NOMO-1 treated with DMSO at 0.1 percent for 48 hours (cell line): ENCODE results near the gene CD248.
A peak's percentile ranks its signal among the peaks of the same experiment; 100 is the strongest.
"Not testable (repeated sequence)": the region's sequence is repeated elsewhere in the genome, so short reads cannot be mapped to it uniquely, and the experiment has no call there.

Source experiments
- DNase-seq: peaks from one replicate; lab custom pipeline; 2025; ENCODE audit not compliant: unreplicated experiment; lab: John Stamatoyannopoulos, UW

Gene CD248

GRCh38 chr11:66278363-66279091, 38.3 kb downstream of the CD248 start:
- no peak for DNase-seq

DNA sequence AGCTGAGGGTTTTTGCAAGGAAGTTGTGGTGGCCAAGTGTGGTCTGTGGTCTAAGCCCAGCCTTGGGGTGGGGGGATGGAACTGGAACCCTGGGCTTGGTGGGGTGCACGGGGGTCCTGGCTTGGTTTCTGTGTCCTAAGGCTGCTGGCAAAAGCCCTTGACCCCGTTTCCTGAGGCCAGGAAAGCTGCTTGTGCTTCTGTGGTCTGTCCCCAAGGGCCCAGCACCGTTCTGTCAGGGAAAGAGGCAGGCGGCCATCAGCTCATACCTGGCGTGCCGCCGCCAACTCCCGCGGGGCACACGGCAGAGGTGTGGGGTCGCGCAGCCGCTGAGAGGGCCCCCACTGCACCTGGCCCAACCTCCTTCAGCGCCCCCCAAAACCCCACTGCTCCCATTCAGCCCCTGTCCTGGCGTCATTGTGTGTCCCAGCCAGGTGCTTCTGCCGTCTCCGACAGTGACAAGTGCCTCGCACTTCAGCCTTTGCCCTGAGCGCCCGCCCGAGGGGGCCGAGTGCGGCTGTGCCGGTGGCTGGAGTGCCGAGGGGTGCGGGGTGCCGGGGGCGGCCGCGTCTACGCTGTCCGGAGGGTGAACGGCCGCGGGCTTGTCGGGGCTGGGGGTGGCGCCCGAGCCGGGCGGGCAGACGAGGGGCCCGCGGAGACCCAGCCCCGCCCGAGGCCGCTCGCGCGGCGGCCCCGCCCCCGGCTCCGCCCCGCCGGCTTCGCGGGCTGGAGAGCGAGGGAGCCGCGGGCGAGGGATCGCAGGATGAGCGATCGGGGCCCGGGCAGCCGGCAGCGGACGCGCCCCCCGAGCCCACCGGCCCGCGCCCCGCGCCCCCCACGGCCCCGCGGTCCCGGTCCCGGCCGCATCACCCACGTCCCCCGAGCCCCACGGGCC, 39.1 kb downstream of the CD248 start, which contains the start of gene CNIH2:
TSS of gene CNIH2 (plus strand) at position 705 of the 892 bp plus-strand sequence. CDS start 282 bp downstream, outside the sequence.
- DNase-seq = no peak

GRCh38 chr11:66277064-66277463, 39.8 kb downstream of the CD248 start:
- not testable (repeated sequence) for DNase-seq

GRCh38 chr11:66276619-66277018, 40.2 kb downstream of the CD248 start:
- not testable (repeated sequence) for DNase-seq

DNA sequence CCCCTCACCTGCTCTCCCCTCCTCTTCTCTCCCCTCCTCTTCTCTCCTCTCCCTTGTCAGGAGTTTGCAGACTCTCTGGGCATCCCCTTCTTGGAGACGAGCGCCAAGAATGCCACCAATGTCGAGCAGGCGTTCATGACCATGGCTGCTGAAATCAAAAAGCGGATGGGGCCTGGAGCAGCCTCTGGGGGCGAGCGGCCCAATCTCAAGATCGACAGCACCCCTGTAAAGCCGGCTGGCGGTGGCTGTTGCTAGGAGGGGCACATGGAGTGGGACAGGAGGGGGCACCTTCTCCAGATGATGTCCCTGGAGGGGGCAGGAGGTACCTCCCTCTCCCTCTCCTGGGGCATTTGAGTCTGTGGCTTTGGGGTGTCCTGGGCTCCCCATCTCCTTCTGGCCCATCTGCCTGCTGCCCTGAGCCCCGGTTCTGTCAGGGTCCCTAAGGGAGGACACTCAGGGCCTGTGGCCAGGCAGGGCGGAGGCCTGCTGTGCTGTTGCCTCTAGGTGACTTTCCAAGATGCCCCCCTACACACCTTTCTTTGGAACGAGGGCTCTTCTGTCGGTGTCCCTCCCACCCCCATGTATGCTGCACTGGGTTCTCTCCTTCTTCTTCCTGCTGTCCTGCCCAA, 40.7 kb downstream of the CD248 start:
- no peak for DNase-seq

GRCh38 chr11:66275396-66275795, 41.4 kb downstream of the CD248 start:
- no peak for DNase-seq

DNA sequence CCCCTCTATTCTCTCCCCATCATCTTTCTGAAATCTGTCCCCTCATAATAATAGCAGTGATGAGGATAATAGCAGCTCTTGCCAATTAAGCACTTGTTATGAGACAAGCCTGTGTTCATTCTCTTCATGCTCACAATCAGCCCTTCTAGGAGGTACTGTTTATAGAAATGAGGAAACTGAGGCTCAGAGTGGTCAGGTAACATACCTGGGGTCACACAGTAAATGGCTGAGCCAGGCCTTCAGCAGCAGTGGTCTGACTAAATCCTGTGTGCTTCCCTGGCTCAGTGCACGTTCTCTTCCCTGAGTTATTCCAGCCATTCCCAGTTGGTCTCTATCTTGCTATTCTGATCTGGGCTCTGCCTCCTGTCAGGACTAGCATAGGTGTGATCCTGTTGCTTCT, 42.6 kb downstream of the CD248 start:
- no peak for DNase-seq

DNA sequence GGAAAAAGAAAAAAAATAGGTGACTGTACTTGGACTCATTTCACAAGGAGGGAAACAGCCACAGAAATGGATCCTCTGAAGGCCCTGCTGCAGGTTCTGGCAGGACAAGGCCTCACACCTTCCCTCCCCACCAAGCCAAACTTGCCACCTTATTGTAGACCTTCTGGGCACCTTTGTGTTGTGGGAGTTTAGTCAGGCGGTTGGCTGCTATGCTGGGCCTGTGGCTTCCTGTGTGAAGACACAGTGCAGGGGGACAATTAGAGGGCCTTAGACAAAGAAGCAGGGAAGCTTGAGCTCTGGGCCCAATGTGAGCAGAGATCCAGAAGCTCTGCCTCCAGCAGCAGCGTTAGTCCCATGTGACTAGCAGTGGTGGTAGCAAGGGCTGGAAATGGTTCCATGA, 44.2 kb downstream of the CD248 start:
- no peak for DNase-seq

GRCh38 chr11:66271816-66272215, 45.0 kb downstream of the CD248 start:
- no peak for DNase-seq

DNA sequence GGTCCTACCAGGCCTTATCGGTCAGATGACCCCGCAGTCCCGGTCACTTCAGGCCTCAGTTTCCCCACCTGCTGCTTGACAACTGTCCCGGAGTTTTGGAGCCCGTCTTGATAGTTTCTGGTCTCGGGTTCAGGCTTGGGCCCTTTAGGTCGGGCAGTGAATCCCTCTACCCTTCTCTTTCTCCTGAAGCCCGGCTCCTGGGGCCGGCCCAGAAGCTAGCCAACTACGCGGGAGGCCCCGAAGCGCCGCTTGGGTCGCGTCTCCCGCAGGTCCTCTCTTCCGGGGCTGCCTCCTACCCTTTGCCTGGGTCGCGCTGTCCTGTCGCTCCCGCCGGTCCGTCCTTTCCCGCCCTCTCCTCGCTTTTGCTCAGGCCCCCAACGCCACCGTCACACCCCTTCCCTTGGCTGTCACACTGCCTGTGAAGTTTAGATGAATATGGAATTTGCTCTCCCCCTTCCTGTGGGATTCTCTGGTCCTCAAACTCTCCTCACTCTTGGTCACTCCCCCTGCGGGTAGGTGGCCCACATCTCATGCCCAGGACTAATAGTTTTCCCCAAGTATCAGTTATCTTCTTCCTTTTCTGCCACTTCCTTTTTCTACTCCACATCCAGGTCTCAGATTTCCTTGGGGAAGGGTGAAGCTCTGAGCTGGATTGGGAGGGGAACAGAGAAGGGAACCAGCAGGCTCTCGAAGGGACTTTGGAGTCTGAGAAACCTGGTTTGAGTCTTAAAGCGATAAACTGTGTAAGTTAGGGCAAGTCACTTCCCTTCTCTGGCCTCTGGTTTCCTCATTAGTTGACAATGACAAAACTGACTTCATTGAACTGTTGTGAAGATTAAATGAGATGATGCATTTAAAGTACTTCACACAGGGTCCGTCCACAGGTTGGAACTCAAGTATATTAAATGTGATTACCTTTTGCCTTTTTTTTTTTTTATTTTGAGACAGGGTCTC, 47.6 kb downstream of the CD248 start:
- DNase-seq = peak; percentile 43

DNA sequence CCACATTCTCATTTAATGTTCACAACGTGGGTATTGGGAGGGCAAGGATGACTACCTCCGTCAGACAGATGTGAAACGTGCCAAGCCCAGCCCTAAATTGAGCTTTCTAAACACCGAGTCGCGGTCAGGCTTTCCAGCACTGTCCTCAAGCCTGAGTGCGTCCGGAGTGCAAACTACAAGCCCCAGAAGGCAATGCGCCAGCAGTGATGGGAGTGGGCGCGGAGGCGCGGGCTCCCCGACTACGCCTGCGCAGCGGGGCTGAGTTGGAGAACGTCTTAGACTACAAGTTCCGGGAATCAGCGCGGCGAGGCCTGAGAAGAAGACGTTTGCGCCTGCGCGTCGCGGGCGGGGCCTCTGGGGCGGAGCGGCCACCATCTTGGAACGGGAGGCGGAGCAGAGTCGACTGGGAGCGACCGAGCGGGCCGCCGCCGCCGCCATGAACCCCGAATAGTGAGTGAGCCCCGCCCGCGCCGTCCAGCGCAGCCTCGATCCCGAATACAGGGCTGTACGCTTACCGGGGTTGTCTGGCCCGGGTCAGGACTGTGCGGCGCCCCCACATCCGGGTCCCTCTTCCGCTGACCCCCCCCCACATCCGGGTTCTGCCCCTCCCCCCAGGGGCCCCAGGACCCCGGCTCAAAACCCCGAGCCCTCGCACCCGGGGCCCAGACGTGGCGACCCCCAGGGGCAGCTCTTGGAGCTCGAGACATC, 48.4 kb downstream of the CD248 start, which contains the start of gene RAB1B:
TSS of gene RAB1B (plus strand) at position 396 of the 708 bp plus-strand sequence. CDS start at position 437, 41 bp downstream.
- peak; percentile 98 for DNase-seq

DNA sequence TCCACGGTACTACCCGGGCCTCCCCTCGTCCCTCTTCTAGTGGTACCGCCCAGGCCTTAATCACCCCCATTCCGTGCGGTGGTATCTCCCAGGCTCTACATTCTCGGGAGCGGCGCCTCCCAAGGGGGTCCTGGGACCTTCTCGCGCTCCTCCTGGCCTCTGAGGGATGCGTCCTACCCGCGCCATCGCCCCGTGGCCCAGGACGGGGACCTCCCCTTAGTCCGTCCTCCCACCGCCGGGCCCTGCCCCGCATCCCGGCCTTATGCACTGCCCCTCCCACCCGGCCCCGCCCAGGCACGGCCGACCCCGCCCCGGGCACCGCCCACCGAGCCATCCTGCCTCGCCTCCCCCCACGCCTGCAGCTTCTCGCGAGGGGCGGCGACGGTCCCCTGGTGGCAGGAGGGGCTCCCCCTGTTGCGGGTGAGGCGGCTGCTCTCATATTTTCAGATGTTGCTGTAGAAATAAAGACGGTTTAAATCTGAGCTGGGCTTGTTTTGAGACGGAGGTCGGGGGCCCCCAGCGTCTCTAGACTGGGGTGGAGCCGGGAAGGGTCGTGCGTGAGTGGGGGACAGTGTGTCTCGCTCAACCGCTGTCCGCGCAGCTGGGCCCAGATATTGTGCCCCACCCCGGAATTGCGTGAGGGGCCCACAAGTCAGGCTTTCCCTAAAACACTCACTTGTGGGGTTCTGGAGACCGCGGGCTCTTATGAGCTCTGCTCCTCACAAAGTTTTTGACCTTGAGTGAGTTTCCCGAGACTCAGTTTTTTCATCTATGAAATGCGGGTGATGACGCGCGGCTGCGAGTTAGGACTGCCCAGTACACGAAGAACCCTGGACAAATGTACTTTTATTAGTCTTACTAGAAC, 49.2 kb downstream of the CD248 start:
- DNase-seq = peak; percentile 68

- DNase-seq = no peak
Observed at GRCh38 chr11:66267039-66267378, 49.8 kb downstream of the CD248 start.

DNA sequence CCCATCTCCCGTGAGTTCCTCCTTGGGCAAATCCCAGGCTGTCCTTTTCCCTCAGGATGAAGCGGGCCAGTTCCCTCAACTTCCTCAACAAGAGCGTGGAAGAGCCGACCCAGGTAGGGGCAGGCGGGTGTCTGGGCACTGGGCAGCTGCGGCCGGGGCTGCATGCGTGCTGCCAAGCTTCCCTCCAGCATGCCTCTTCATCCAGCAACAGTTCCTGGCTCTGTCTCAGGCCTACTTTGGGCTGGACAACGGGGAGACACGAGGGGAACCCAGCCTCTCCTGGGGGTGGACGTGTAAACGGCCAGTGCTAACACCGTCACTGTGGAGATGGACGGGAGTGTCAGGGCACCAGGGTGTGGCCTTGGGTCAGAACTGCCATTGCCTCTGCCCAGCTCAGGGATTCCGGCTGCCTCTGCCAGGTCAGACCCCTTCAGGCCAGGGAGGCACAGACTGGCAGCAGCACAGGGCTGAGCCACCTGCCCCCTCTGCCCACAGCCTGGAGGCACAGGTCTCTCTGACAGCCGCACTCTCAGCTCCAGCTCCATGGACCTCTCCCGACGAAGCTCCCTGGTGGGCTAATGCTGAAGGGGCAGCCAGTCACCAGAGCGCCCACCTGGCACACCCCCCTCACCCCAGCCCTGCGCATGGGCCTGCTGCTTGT, 50.3 kb downstream of the CD248 start:
- DNase-seq = no peak

- DNase-seq = no peak
Observed at GRCh38 chr11:66265531-66266377, 51.1 kb downstream of the CD248 start.

DNA sequence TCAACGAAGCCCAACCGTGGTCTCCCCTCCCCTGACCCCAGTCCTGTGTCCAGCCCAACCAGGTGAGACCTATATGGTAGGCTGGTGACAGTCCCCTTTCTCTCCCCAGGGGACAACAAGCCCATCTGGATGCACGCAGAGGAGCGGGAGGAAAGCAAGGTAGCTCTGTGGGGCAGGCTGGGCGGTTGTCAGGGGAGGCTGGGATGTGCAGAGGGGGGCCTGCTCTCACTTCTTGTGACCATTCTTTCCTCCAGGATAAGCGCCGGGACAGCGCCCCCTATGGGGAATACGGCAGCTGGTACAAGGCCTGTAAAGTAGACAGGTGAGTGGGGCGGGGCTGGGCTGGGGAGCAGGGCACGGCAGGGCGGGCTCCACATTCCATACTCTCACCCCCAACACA, 51.9 kb downstream of the CD248 start:
- no peak for DNase-seq
